HG02981 (cell line): ENCODE data around the gene KRT8.
"Not testable (repeated sequence)": the region's sequence is repeated elsewhere in the genome, so short reads cannot be mapped to it uniquely, and the experiment has no call there.

ENCODE experiments used
- ATAC-seq: cut with Tn5 transposase; IDR thresholded peaks from one replicate; pipeline ENCODE4 v1.9.1; 2021; ENCODE audit warnings: mild to moderate bottlenecking, moderate library complexity; ENCODE audit not compliant: unreplicated experiment

The KRT8 gene

DNA sequence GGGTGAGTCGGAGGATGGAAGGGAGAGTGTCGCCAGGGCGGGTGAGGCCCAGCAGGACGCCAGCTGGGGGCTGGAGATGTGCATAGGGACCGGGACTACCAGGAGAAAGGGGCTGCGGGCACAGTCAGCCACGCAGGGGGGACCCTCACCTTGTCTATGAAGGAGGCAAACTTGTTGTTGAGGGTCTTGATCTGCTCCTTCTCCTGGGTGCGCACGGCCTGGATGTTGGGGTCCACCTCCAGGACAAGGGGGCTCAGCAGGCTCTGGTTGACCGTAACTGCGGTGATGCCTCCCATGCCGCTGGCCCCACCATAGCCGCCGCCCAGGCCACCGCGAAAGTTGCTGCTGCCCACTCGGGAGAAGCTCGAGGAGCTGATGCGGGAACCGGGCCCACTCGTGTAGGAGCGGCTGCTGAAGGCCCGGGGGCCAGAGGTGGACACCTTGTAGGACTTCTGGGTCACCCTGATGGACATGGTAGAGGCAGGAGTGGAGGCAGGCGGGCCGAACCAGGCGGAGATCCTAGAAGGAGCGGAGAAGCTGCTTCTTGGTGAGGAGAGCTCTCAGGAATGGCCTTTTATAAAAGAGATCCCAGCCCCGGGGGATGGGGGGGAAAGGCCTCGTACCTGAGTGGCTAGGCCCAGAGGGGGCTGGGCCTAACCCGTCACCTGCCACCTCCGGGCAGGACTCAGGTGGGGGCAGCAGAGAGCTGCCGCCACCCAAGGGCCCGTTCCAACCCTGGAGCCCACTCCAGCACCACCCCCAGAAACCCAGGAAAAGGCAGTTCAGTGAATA is at the start of gene KRT8:
Gene KRT8 (minus strand): TSS at position 568 of the 792 bp plus-strand sequence. CDS start 95 bp downstream, at position 473.
- not testable (repeated sequence) for ATAC-seq

DNA sequence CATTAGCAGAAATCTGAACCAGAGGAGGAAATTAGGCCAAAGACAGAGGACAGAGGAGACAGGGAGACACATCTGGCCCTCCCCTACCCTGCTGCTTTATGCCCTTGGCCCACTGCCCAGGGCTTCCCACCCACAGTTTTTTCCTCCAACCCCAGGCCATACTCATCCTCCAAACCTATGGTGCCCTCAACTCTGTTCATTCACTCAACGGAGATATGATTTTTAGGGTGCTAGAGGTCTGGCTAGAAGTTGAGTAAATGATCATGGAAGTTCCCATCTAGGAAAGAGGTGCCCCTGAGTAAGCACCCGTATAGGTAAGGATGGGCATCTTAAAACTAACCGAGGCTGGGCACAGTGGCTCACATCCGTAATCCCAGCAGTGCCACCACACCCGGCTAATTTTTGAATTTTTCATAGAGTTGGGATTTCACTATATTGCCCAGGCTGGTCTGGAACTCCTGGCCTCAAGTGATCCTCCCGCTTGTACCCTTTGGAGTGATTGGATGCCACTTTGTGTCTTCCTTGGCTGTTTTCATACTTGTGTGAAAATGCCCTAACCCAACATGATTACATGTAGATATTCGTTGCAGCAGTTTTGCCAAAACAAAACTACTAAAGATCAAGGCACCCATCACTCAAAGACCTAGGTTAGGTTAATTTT is 48.4 kb upstream of the KRT8 start:
- ATAC-seq, result no peak

DNA sequence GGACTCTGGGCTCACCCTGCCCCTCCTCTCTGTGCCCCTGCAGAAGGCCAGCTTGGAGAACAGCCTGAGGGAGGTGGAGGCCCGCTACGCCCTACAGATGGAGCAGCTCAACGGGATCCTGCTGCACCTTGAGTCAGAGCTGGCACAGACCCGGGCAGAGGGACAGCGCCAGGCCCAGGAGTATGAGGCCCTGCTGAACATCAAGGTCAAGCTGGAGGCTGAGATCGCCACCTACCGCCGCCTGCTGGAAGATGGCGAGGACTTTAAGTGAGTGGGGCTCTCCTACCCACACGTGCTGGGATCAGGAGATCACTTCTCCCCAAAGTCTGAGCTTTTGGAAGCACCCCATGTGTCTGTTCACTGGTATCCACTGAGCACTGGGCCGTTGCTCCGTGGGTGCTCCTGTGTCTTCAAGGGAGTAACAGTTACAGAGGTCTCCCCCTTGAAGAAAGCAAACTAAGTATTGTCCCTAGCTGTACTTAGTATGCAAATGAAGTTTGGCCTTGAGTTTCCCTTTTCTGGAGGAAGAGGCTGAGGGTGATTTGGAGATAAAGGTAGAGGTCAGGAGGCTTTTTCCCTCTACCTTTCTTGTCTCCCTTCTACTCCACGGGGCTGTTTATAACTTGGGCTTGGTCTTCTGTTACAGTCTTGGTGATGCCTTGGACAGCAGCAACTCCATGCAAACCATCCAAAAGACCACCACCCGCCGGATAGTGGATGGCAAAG is 47.4 kb upstream of the KRT8 start:
- no peak for ATAC-seq

DNA sequence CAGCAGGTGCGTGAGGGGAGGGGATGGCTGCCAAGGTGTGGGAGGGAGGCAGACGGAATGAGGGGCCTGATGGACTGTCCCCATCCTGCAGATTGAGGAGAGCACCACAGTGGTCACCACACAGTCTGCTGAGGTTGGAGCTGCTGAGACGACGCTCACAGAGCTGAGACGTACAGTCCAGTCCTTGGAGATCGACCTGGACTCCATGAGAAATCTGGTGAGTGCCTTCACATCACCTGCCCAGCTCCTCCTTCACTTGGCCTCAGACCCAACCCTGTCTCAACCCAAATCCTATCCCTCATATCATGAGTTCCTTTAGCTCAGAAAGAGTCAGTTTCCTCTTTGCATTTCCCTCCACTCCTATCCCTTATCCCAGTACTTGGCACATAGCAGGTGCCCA is 46.8 kb upstream of the KRT8 start:
- ATAC-seq, result no peak

DNA sequence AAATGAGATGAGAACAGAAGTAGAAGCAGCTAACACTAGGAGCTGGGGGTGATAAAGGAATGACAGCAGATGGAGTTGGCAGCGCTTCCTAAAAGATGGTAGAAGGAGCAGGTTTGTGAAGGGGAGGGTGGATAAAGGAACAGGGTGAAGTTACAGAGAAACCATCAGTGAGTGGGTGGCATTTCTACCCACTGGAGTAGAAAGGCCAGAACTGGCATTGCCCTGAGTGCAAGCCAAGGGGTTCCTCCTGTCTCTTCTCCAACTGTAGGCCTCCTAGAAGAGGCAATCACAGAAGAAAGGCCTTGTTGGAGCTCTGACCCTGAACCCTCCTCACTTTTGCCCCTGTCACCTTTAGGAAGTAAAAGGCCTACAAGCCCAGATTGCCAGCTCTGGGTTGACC is 46.2 kb upstream of the KRT8 start:
- no peak for ATAC-seq

DNA sequence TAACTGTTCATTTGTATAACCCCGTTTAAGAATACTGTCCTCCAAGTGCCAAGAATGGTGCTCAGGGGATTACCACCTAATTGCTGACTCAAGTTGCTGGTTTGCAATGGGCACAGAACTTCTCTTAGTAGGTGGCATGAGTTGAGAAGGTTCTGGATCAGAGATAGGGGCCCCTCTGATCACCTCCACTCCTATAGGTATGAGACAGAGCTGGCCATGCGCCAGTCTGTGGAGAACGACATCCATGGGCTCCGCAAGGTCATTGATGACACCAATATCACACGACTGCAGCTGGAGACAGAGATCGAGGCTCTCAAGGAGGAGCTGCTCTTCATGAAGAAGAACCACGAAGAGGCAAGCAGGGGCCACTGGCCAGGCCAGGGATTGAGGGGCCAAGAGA is 45.7 kb upstream of the KRT8 start:
- ATAC-seq, result no peak

DNA sequence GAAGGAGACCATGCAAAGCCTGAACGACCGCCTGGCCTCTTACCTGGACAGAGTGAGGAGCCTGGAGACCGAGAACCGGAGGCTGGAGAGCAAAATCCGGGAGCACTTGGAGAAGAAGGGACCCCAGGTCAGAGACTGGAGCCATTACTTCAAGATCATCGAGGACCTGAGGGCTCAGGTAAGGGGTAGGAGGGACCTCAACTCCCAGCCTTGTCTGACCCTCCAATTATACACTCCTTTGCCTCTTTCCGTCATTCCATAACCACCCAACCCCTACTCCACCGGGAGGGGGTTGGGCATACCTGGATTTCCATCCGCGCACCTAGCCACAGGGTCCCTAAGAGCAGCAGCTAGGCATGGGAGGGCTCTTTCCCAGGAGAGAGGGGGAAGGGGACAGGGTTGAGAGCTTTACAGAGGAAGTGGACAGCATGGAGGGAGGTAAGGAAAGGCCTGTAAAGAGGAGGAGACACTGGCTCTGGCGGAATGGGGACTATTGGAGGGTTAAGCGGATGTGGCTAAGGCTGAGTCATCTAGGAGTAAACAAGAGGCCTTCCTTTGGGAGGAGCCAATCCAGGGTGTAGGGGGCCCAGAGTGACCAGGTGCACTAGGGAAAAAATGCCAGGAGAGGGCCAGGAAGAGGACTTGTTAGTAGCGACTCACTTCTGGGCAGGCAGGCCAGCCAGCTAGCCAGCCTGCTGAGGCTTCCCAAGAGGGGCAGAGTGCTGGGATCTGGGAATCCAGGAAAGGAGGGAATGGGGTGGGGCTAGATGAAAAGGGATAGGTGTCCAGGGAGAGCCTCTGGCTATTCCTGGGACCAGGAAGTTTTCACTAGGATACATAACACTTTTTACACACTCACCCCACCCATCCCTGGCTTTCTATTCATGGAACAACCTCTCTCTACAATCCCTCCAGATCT is 44.8 kb upstream of the KRT8 start:
- no peak for ATAC-seq

DNA sequence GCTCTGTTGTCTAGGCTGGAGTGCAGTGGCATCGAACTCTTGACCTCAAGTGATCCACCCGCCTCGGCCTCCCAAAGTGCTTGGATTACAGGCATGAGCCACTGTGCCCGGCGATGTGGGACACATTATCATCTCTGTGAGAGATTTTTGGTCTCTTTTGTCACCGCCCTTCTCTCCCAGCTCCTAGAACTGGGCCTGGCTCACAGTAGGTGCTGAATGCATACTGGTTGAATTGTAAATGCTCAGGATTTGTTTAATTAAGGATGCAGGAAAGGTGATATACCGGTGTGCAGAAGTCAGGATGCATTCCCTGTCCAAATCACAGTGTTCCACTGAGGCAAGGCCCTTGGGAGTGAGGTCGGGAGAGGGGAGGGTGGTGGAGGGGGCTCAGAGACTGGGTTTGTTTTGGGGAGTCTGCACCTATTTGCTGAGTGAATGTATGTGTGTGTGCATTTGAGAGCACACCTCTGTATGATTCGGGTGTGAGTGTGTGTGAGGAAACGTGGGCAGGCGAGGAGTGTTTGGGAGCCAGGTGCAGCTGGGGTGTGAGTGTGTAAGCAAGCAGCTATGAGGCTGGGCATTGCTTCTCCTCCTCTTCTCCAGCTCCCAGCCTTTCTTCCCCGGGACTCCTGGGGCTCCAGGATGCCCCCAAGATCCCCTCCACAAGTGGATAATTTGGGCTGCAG is 43.0 kb upstream of the KRT8 start:
- ATAC-seq, result no peak

DNA sequence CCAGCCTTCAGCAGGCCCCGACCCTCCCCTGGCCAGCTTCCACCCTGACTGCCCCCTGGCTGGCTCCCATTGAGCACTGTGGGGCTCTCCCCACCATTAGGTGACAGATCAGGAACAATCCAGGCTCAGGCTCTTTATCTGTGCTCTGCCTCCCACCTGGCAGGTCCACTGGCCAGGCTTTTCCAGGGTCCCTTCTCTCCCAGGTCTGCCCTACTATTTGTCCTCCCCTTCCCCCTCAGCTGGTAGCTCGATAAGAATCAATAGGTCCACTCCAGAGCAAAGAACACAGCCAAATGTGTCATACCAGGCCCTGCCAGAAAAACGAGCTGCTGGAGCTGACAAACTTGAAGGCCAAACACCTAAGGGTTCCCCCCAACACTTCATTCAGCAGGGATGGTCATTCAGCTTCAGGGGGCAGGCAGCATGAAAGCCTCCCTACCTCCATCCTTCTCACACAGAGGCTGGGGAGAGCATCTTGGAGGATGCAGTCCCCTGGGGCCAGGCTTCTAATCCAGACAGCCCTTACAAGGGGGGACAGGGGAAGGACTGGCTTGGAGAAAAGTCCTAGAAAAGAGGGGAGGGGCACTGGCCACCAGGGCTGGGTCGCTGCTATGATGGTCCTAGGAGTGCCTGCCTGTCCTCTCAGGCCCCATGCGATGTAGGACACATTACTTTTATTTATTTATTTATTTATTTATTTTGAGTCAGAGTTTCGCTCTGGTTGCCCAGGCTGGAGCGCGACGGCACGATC is 42.1 kb upstream of the KRT8 start:
- no peak for ATAC-seq

DNA sequence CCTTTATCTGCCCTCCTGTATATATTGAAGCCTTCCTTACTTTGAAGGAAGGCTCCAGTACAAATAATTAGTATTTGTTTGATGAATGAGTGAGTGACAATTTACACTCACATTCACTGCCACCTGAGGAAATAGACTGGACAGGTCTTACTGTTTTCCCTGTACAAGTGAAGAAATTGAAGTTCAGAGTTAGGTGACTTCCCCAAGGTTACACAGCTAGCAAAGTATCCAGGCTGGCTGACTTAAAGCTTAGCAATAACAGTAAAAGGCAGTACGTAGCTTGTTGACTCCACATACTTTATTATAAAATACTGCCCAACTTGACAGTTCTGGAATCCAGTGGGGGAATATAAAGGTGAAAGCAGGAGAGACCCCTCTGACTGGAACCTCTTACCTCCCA is 41.5 kb upstream of the KRT8 start:
- no peak for ATAC-seq

DNA sequence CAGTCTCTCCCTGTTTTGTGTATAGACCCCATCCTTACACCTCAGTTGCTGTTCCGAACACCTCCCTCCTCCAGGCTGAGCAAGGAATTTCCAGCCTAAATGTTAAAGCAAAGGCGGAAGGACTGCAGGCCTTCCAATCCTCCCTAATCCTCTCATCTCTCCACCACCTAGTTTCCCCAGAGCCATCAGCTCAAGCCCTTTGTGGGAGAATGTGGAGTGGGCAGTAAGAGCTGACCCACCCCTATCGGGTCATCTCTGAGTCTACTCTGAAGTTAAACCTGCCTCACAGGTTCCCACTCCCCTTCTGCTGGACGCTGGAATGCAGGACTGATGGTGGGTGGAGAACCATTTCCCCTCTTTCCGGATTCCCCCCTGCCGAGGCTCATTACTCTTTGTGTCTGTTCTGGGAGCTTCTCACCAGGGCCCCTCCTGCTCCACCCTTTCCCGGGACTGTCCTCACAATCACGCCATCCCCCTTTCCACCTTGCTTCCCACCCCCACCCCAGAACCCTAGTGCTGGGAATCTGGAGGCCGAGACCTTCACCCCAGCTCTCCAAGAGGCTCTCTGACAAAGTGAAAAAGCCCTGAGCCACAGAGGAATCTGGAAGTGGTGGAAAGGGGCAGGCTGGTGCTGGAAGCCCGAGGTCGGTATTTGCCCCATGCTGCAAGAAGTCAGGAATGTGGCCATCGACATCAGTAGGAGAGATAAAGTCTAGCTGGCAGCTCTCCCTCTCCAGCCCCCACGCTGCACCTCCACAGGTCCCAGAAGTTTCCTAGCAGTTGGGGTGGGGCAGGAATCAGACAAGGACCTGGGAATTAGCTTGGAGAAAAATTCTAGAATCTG is 40.7 kb upstream of the KRT8 start:
- ATAC-seq, result no peak

DNA sequence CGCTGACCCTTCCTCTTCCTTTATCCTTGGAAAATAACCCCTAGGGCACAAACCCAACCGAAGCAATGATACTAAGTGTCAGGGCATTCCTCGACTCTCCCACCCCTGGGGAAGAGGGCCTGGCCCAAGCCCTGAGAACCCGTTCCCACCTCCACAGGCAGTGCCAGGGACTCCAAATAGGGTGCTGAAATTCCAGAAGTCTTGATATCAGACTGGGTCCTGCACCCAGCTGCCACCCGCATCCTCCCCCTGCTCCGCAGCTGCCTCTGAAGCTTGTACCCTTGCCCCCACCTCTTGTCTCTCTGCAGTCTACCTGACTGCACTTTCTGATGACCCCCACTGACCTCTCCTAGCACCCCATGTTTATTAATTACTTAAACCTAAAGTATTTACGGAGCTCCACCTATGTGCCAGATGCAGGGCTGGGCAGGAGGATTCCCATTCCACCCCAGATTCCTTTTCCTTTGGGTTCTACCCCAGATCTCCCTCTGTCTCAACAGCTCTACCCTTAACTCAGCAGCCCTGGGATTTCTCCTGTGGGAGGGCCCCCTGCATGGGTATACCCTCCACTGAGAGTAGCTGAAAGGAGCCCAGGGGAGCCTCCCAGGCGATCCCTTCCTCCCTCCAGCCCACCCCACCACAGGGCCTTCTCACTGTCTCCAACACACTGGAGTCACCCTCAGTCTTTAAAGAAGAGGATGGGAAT is 40.0 kb upstream of the KRT8 start:
- no peak for ATAC-seq

DNA sequence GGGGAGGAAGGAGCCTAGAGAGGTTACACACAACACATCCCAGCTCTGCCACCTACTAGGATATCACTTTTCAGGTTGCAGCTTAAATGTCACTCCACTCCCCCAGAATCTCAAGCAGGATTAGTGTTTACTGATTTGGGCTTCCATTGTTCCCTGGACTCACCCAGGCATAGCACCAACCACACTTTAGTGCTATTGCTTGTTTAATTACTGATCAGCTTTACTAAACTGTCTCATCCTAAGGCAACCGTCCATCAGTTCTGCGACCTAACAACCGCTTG is 38.0 kb upstream of the KRT8 start:
- ATAC-seq, result no peak

DNA sequence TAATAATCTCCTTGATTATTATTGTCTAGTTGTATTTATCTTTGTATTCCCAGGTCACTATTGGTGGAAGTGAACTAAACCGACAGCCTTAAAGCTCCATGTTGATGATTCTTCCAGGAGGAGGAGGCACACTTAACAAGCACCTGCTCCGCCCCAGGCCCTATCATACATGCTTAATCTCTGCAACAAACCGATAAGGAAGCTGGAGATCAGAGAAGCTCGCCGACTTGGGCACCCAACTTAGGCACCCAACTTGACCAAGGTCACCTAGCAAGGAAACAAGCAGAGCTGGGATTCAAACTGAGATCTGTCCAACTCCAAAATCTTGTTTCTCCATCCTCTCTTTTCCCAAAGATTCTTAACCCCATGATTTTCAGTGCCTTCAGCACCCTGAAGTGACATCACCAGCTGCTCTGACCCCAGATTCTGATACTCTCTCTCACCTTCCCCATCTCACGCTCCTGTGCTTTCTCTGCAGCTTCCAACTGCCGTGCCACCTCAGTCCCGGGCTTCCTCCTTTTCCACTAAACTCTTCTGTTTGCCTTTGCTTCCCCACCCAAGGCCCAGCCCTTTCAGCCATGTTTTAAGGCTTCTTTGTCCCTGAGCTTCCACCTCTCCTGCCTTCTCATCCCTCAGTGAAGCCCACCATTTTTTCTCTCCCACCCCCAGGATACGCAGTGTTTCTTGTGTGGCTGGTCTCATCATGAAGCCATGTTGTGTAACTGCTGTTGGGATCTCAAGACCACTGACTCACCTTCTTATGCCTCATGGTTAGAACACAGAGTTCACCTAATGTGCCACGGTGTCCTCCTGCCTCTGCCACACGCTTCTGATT is 37.4 kb upstream of the KRT8 start:
- no peak for ATAC-seq

DNA sequence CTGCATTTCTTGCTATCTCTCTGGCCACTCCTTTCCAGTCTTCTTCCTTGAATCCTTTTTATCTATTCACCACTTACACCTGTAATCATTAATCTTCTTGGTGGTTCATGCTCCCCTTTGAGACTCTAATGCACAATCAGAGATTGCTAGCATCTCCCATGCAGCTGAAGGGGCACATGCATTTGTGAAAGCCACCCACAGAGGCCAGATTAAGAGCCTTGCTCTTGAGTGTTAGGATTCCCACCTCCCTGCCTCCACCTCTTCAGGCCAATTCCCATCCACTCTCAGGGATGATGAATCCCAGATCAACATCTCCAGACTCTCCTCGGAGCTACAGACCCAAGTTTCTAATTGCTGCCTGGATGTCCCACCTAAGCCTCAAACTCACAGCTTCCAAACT is 24.7 kb upstream of the KRT8 start:
- ATAC-seq, result no peak

DNA sequence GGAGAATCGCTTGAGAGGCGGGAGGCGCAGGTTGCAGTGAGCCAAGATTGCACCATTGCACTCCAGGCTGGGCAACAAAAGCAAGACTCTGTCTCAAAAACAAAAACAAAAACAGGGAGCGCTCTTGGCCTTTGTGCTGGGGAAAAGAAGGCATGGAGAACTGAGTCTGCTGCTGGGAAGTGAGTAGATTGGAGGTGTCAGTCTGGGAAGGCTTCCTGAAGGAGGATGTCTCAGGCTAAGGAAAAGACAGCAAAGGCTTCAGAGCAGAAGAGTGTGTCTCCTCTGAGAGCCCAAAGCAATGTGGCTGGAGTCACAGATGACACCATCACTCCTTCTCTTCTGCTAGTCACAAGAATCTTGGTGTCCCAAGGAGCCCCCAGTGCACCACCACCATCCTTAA is 23.1 kb upstream of the KRT8 start:
- no peak for ATAC-seq

DNA sequence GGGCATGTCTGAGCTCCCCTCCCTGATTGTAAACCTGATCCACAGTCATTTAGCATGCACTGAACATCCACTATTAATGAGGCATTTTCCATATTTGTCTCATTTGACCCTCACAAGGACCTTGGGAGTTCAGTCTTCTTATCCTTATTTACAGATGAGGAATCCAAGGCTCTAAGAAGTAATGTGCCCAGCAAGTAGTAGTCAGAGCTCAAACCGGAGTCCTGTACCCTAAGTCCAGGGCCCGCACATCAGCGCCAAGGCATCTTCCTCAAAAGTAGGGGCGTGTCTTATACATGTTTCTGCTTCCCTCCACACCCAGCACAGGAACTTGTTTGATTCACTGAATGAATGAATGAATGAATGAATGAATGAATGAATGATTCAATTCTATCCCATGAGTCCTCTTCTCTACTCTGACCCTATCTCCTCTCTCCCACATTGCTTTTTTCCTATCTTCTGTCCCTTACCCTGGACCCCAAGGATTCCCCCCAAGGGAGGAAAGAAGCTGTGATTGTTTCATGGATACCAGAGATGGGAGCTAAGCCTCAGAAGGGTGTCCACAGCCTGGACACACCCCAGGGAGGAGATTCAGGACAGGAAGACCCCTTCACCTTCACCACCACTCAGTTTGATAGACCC is 21.8 kb upstream of the KRT8 start:
- no peak for ATAC-seq
